ENCODE results near the gene LRRC45.

Gene LRRC45

DNA sequence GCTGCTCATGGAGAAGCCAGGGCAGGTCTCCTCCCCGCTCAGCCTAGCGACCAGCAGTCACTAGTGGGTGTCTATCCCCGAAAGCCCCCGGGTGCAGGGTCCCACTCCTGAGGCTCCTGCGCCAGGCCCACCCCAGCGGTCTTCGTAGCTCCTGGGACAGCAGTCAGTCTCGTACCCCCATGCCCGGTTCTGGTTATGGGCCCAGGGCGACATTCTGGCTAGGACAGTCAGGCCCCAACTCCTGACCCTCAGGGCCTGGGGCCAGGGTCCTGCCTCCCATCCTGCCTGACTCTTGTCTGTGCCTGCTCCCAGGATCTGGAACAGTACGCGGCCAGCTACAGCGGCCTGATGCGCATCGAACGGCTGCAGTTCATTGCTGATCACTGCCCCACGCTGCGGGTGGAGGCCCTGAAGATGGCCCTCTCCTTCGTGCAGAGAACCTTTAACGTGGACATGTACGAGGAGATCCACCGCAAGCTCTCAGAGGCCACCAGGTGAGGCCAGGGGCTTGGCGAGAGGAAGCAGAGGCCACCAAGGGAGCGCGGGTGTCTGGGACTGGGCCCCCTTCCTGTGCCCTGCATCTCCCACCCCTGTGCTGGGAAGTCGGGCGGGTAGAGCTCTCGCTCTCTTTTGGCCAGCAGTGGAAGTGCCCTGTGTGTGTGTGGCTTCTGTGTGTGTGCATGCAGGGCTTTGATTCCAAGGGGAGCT lies 30.6 kb downstream of the LRRC45 start:
- DNase-seq: peak; percentile 0

DNA sequence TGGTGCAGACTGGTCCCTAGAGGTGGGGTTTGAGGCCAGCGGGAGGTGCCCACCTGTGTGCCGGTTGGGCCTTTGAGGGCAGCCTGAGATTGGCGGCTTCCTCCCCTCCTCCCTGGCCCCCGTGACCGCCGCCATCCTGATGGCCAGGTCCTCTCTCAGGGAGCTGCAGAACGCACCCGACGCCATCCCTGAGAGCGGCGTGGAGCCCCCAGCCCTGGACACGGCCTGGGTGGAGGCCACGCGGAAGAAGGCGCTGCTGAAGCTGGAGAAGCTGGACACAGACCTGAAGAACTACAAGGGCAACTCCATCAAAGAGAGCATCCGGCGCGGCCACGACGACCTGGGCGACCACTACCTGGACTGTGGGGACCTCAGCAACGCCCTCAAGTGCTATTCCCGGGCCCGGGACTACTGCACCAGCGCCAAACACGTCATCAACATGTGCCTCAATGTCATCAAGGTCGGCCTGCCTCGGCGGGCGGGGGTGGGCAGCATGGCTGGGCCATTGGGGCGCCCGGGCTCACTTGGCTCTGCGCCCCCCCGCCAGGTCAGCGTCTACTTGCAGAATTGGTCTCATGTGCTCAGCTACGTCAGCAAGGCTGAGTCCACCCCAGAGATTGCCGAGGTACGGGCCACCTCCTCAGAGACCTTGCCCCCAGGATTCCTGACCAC lies 31.4 kb downstream of the LRRC45 start:
- DNase-seq: peak; percentile 0

DNA sequence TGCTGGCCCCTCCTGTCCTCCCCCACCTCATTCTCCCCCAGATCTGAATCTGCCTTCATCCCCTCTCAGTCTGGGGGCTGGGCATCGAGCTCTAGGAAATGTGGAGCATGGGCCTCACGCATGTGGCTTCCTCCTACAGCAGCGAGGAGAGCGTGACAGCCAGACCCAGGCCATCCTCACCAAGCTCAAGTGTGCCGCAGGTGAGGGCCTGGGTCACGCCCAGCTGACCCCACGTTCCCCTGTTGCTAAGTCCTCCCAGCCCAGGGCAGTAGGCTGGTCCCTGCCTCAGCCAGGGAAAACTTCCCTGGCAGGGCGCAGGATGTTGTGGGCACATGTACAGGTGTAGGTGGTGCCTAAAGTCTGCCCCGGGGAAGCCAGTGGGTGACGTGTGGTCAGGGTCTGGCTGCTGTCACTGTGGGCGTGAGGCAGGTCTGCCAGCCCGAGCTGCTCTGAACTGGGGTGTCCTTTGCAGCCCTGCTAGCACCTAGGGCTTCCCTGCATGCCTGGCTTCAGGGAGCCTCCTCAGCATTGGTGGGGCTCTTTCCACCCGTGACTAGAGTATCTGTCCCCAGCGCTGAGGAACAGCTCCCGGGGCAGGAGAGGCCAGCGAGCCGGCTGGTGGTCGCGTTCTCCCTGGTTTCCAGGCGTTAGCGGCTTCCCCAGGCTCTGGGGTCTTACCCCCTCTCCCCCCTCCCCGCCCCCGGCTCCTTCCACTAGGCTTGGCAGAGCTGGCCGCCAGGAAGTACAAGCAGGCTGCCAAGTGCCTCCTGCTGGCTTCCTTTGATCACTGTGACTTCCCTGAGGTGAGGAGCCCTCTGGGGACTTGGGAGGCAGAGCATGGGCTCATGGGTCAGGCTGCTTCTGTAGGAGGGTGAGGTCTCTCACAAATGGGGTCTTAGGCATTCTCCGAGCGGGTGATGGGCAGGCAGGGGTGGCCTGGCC lies 32.2 kb downstream of the LRRC45 start:
- no peak for DNase-seq

DNA sequence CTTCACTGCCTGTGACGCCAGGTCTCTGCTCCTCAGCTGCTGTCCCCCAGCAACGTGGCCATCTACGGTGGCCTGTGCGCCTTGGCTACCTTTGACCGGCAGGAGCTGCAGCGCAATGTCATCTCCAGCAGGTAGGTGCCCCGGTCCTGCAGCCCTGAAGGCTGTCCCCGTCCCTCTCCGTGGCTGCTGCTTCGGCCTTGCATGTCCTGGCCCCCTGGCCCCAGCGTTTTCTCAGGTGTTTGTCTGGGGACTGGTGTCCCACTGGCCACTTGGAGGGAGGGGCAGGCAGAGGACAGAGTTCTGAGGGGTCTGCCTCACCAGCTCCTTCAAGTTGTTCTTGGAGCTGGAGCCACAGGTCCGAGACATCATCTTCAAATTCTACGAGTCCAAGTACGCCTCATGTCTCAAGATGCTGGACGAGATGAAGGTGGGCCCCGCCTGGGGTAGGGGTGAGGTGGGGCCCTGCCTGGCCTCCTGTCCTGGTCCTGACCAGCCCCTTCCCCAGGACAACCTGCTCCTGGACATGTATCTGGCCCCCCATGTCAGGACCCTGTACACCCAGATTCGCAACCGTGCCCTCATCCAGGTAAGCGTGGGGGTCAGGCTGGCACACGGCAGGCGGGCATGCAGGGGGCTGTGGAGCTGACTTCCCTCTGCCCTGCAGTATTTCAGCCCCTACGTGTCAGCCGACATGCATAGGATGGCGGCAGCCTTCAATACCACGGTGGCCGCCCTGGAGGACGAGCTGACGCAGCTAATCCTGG lies 33.0 kb downstream of the LRRC45 start:
- peak; percentile 0 for DNase-seq

DNA sequence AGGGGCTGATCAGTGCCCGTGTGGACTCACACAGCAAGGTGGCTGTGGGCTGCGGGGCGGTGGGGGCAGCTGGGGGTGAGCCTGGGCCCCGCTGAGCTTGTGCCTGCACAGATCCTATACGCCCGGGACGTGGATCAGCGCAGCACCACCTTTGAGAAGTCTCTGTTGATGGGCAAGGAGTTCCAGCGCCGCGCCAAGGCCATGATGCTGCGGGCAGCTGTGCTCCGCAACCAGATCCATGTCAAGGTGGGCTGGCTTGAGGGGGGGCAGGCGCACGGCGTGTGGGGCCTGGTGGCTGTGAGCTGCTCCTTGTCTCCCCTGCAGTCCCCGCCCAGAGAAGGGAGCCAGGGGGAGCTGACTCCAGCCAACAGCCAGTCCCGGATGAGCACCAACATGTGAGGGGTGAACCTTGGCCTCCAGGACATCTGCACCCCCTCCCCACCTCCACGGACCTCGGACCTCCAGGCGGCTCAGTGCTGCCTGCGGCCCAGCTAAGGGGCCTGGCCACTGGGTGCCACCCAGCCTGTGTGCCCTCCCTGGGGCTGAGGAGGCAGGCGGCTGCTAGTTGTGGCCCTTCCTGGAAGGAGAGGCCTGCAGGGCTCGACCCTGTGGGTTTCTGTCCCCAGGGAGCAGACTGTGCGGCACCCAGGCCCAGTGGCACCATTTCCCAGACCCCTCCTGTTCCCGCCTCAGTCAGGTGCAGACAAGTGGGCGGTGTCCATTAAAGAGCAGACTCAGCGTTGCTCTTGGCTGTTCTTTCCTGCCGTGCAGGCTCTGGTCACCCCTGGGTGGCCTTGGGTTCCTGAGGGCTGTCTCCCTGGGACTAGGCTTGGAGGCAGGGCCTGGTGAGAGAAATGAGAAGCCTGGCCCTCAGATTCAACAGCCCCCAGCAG lies 33.9 kb downstream of the LRRC45 start:
- peak; percentile 1 for DNase-seq

DNA sequence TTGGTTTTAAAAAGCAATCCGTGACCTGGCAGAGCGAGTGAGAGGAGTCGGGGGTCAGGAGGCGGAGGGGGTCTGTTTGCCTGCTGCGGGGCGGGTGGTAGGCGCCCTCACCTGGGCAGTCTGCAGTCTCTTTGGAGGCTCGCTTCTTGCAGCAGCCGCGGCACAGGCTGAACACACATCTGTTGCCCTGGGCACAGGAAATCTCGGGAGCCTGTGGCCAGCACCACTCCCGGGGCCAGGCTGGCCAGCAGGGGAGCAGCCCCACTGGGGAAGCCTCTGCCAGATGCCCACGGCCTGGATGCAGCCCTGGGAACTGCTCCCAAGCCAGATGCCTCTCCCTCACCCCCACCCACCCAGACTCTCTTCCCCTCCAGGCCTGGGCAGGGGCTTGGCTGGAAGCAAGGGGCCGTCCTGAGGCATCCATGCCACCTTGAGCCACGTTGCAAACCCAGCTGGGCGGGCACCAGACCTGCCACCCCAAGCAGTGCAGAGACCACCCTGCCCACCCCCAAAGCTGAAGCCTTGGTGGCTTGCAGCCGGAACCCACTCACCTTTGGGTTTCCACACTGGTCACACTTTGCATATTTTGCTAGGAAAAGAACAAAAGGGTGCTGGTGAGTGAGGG lies 35.2 kb downstream of the LRRC45 start:
- no peak for DNase-seq

DNA sequence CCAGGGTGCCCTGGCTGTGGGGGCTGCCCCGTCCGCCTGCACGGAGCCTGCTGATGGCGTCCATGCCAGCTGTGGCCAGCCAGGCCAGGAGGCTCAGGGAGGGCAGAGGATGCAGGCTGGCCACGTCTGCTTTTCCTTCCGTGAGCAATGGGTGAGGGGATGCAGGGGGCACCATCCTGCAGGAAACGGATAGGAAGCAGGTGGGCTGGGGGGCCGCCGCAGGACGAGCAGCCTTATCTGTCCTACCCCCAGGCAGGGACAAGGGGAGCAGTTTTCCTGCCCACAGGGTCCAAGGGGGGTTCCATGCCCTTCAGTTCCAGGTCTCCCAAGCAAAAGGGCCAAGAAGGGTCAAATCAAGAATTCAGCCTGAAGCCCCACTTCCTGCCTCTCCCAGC lies 35.7 kb downstream of the LRRC45 start:
- DNase-seq: no peak

DNA sequence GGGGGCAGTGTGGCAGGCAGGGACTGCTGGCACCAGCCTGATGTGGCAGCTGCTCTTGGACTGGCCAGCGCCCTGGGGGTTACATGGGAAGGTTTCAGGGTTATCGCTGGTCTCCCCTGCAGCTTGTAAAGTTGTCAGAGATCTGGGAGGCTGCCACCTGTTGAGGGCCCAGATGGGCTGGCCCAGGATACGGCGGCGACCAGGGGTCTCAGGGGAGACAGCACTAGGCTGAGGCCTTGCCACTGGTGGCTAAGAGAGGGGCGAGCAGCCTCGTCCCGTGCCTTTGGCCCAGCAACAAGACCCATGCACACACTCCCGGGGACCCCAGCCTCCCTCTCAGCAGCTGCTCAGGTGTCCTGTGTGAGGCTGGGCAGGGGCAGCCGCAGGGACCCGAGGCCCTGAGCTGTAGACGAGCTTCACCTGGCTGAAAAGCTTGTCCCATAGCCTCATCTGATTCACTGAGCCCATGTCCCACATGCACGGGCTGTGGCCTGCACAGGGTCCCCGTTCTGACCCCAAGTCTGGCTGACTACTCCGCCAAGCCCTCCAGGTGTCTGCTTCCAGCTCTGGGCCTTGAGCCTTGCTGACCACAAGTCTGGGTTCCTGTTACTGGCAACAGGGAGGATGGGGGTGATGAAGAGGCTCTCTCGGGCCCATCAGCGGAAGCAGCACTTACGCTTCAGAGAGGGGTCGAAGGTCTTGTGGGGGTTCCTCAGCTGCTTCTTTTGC lies 36.3 kb downstream of the LRRC45 start:
- no peak for DNase-seq

DNA sequence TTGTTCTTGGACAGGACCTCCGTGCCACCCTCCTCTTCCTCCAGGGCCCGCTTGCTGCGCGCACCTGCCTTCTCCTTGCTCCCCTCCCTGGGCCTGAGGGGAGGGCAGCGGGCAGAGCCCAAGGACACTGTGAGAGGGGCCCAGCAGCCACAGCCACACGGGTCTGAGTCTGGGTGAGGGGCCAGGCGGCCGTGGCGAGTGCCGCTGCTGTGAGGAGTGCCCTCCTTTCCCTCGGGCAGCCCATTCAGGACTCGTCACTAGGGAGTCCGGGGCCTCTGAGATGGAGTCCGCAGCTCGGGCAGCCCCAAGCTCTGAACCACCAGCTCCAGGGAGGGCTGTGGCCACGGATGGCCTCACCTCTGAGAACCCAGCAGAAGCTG lies 36.9 kb downstream of the LRRC45 start:
- no peak for DNase-seq

DNA sequence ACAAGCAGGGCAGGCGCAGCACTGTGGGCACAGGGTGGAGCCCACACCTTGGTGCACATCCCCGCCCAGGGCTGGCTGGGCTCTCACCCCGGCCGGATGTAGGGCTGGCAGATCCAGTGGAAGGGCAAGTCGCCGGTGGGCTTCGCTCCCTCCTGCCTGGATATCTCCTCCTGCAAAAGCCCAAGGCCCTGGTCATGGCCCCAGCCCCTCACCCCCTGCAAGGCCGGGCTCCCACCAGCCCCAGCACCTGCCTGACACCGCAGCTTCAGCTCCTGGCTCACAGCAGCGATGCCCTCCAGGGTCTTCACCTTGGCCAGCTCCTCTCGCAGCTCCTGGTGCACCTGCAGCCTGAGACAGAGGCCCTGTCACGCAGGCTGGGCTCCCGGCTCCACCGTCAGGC lies 37.5 kb downstream of the LRRC45 start:
- DNase-seq: no peak

DNA sequence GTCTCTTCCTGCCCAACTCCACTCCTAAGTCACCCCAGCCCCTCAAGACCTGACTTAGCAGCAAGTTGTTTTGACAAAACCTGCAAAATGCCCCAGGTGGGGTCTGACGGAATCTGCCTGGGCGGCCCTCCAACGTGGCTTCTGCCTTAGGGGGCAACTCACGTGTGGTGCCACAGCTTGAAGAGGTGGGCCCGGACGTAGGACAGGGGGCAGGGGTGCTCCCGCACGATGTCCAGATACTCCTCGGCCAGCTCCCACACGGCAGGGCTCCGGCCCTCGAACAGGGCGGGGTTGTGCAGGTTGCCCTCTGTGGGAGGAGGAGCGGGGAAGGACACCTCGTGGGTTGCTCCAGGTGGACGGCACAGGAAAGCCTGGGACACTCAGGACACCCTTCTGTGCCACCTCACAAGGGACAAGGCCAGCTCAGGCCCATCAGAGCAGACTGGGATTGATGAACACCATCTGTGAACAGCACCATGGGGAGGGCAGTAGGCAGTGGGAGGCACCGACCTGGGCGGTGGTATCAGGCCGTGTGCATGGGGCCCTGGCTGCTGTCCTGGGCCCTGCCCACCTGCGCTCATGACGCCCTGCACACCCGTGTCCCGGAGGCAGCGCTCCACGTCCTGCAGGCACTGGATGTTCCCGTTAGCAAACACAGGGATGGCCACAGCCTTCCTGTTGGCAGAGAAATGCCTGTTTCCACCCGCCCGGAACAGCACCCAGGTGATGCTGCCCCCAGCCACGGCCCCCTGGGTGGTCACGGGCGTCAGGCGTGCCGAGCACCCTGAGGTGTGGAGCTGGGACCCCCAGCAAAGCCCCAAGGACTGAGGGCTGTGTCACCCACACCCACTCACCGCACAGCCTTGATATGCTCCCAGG lies 38.2 kb downstream of the LRRC45 start:
- no peak for DNase-seq

DNA sequence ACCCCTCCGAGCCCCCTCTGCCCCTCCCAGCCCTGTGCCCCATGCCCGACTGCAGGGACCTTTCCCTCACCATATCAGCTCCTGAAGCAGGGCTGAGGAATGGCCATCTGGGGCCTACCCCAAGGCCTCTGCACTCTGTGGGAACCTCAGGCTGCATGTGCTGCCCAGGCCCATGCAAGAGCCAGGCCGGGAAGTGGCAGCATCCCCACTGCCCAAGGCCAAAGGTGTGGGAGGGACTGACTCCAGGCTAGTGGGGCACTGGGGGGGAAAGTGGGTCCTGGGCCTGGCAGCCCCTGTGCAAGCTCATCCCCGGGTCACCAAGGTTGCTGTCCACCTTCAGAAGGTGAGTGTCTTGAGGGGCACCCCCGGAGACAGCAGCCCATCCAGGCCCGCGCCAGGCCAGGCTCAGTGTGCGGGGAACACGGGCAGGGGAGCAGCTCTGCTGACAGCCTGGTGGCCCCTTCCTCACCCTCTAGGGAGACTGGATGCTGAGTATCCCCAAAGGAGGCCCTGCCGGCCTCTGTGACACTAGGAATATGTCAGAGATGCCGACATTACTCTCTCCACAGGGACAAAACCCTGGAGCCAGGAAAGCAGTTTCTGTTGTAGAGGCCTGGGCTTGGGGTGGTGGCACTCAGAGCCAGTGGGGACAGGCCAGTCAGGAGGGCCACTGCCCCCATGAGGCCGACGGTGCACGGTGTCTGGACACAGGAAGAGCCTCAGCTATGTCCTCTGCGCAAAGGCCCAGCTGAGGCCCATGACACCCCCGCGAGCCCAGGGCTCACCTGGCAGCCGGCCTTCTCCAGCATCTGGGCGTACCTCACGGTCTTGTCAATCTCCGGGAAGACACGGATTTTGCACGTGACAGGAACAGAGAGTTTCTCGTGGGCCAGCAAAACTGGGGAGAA lies 39.2 kb downstream of the LRRC45 start:
- no peak for DNase-seq

DNA sequence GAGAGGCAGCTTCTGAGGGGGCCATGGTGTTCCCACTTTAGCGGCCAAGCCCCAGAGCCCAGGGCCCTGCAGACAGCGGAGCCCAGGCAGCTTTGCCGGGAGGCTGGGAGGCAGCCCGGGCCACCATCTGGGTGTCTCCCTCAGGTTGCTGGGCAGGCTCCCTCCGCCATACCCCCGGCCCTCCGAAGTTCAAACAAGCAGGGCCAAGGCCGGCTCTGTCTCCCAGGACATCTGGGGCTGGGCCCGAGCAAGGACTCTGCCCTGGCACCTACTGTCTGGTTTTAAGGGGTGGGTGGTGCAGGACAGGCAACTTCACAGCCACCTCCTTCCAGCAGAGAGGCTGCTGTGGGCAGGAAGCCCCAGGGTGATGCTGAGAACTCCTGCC lies 39.9 kb downstream of the LRRC45 start:
- no peak for DNase-seq

DNA sequence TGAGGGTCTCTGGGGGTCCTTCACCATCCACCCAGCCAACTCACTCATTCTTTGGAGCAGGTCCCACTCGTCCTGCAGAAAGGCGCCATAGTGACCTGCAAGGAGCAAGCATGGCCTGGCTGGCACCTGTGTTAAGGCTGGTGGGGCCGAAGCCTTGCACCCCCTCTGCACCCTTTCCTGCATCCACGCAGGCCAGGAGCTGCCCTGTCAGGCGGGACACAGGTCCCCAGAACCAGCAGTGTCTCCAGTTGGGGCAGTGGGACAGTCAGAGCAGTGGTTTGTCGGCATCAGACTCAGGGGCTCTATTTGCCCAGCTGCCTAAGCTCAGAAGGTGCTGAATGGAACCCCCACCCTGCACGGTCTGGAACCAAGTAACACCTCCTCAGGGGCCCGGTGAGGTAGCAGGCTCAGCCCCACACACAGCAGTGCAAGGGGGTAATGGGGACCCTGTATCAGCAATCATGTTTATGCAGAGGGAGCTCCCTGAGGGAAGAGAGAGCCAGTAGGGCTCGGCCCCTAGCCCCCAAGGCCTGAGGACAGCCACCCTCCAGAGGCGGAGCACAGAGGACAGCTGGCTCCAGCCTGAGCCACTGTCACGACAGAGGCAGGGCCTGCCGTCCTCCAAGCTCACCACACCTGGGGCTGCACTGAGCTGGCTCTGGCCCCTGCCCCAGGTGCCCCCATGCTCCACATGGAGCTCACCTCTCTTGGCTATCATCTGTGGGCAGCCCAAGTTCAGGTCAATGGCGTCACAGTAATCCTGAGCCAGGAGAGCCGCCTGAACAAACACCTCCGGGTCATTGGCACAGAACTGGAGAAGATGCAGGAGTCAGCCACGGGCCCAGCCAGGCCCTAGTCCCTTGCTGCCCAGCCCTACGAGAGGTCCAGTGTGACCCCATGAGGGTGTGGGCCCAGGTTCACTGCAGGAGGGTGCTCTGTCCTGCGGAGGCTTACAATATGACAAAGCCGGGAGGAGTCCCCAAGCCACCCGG lies 40.6 kb downstream of the LRRC45 start:
- DNase-seq: no peak

DNA sequence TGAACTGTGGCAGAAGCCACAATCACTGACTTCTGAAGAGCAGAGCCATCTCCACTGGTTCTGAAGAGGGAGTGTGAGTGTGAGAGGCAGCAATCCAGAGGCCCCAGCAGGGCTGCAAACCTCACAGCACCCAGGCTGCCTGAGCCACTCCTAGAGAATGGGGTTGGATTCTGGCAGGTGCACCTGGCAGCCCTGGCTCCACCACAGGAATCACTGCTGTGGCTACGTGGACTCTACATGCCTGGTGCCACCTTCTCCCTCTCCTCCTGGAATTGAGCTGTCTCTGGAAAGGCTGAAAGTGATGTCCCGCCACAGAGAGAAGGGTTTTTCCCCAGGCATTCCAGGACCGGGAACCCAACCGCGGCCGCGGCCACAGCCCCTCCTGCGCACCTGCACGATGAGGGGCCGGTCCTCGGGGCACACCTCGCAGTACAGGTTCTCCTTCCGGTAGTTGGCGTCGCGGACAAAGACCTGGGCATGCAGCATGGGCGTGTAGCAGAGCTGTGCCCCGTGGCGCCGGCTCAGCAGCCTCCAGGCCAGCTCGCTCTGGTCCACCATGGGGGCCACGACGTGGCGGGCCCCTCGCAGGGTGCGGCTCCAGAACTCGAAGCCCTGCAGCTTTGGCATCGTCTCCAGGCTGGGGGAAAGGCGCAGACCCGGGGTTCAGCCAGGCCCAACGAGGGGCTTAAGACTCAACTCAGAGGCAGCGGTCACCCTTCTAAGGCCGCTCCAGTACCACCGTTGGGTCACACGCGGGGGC lies 41.5 kb downstream of the LRRC45 start:
- no peak for DNase-seq

DNA sequence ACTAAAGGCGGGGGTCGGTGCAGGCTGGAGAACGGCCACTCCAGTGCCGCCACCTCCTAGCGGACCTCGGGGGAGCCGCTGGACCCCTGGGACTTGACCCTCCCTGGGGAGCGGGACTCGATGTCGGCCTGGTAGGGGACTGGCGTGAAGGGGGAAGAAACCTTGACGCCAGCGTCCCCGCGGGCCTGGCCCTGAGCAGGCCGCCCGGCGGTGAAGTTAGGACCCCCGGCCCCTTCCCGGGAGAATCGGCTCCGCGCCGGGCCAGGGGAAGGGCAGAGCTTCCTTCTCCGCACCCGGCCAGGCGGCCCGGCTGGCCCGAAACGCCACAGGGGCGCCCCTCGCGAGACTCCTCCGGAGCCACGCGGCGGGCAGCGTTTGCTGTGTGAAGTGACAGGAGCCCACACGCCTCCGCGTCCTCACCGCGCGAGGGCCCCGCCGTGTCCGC lies 42.1 kb downstream of the LRRC45 start:
- no peak for DNase-seq
